HepG2 (cell line): ENCODE results near the gene CAB39. TPM values are rescaled to one million over a fixed set of nuclear protein-coding genes. Genes with fewer than 3 reads are reported as not detected.

Experiments used
- CBFB ChIP-seq: sonication (generic); formaldehyde crosslinking; IDR thresholded peaks from 2 replicates; pipeline ENCODE4 v1.4.0; 2020; ENCODE audit warnings: missing genetic modification reagents
- CHCHD3 ChIP-seq: sonication (generic); formaldehyde crosslinking; IDR thresholded peaks from 2 replicates; pipeline ENCODE4 v1.8.0; 2022; ENCODE audit warnings: mild to moderate bottlenecking, missing genetic modification reagents, moderate library complexity
- MTF1 ChIP-seq: sonication (generic); formaldehyde crosslinking; IDR thresholded peaks from 2 replicates; pipeline ENCODE4 v1.5.0; 2020; ENCODE audit warnings: missing genetic modification reagents
- NFE2L2 ChIP-seq: fragments of 150-350 bp; IDR thresholded peaks from 2 replicates; pipeline ENCODE4 v1.6.1; 2014; ENCODE audit warnings: low read length
- POLR2A ChIP-seq, 2 experiments: IDR thresholded peaks; 2 replicates each; pipeline ENCODE4 v1.6.1; 2011; ENCODE audit warnings: low read depth in 2 of 2, low read length in 2 of 2, mild to moderate bottlenecking in 1 of 2, moderate library complexity in 1 of 2; ENCODE audit not compliant: insufficient read depth in 1 of 2
- REXO4 ChIP-seq: sonication (generic); formaldehyde crosslinking; IDR thresholded peaks from 2 replicates; pipeline ENCODE4 v1.8.0; 2022; ENCODE audit warnings: missing genetic modification reagents, mild to moderate bottlenecking, borderline replicate concordance
- RXRA ChIP-seq: sonication (generic); formaldehyde crosslinking; IDR thresholded peaks from 2 replicates; pipeline ENCODE4 v1.5.1; 2020; ENCODE audit warnings: missing genetic modification reagents
- SMYD3 ChIP-seq: sonication (generic); formaldehyde crosslinking; IDR thresholded peaks from 2 replicates; pipeline ENCODE4 v1.8.1; 2023; ENCODE audit warnings: mild to moderate bottlenecking, missing genetic modification reagents
- SOX6 ChIP-seq, 2 experiments: fragments of 450-650 bp in 1 of 2; sonication (generic) in 1 of 2; formaldehyde crosslinking in 1 of 2; IDR thresholded peaks; 2 replicates each; pipeline versions ENCODE4 v1.4.0 to v1.6.1; 2017 to 2020; ENCODE audit warnings: antibody characterized with exemption in 1 of 2, mild to moderate bottlenecking in 1 of 2, missing genetic modification reagents in 1 of 2
- SRF ChIP-seq: IDR thresholded peaks from 2 replicates; pipeline ENCODE4 v1.6.1; 2011; ENCODE audit warnings: mild to moderate bottlenecking, low read depth, low read length, moderate library complexity
- TCF7 ChIP-seq: sonication (generic); IDR thresholded peaks from 2 replicates; pipeline ENCODE4 v1.6.1; 2016; ENCODE audit warnings: antibody characterized with exemption, low read depth
- ZC3H13 ChIP-seq: sonication (generic); formaldehyde crosslinking; IDR thresholded peaks from 2 replicates; pipeline ENCODE4 v1.8.1; 2023; ENCODE audit warnings: mild to moderate bottlenecking, missing genetic modification reagents, moderate library complexity
- ZKSCAN5 ChIP-seq: sonication (generic); formaldehyde crosslinking; IDR thresholded peaks from 2 replicates; pipeline ENCODE4 v1.5.1; 2020; ENCODE audit warnings: mild to moderate bottlenecking, missing genetic modification reagents
- ZNF136 ChIP-seq: sonication (generic); formaldehyde crosslinking; IDR thresholded peaks from 2 replicates; pipeline ENCODE4 v1.8.1; 2022; ENCODE audit warnings: low read depth, mild to moderate bottlenecking, moderate library complexity, missing genetic modification reagents
- ZNF205 ChIP-seq: IDR thresholded peaks from 2 replicates; pipeline ENCODE4 v1.6.1; 2018; ENCODE audit warnings: missing biosample characterization, missing genetic modification reagents
- ZNF282 ChIP-seq: fragments of 450-650 bp; IDR thresholded peaks from 2 replicates; pipeline ENCODE4 v1.6.1; 2018; ENCODE audit not compliant: partially characterized antibody
- ZNF530 ChIP-seq: sonication (generic); formaldehyde crosslinking; IDR thresholded peaks from 2 replicates; pipeline ENCODE4 v1.5.0; 2020; ENCODE audit warnings: low read depth, mild to moderate bottlenecking, missing genetic modification reagents
- ZNF615 ChIP-seq: sonication (generic); formaldehyde crosslinking; IDR thresholded peaks from 2 replicates; pipeline ENCODE4 v1.5.0; 2020; ENCODE audit warnings: mild to moderate bottlenecking, missing genetic modification reagents, borderline replicate concordance
- ZNF747 ChIP-seq: sonication (generic); formaldehyde crosslinking; IDR thresholded peaks from 2 replicates; pipeline ENCODE4 v1.8.1; 2023; ENCODE audit warnings: missing genetic modification reagents, mild to moderate bottlenecking, borderline replicate concordance
- ZZZ3 ChIP-seq: sonication (generic); formaldehyde crosslinking; IDR thresholded peaks from 2 replicates; pipeline ENCODE4 v1.4.0; 2020; ENCODE audit warnings: missing genetic modification reagents, mild to moderate bottlenecking, borderline replicate concordance
- polyA plus RNA-seq, 8 experiments: library from polyadenylated mRNA; depleted of rRNA in 3 of 8; stranded (reverse) in 7 of 8; unstranded in 1 of 8; fragments of >200 nt; fragmentation: Illumina TruSeq in 4 of 8; extraction: Trizol in 4 of 8; gene quantifications; 2 replicates each; pipeline versions ENCODE4 v1.2.1 to v1.2.3, GENCODE V29; 2011 to 2016; ENCODE audit warnings: low read depth in 4 of 8, missing spikeins in 1 of 8, mixed read lengths in 1 of 8; ENCODE audit not compliant: insufficient read depth in 1 of 8
- total RNA-seq, 5 experiments: library from RNA; depleted of rRNA; stranded (reverse); fragments of >200 nt; fragmentation: Illumina TruSeq; extraction: Trizol; gene quantifications; 2 replicates each; pipeline ENCODE4 v1.2.3, GENCODE V29; 2016; ENCODE audit warnings: low read depth in 1 of 5
- TF ChIP-seq, protein P1 (sequence below): sonication (generic); formaldehyde crosslinking; IDR thresholded peaks from 2 replicates; pipeline ENCODE4 v1.8.1; 2023; ENCODE audit warnings: missing genetic modification reagents, mild to moderate bottlenecking, borderline replicate concordance
- TF ChIP-seq, protein P2 (sequence below): conservative IDR thresholded peaks from 2 replicates; pipeline ENCODE4 v1.6.1; 2018; ENCODE audit warnings: missing genetic modification reagents
- TF ChIP-seq, protein P3 (sequence below): sonication (generic); formaldehyde crosslinking; IDR thresholded peaks from 2 replicates; pipeline ENCODE4 v1.4.0; 2020; ENCODE audit warnings: low read depth, mild to moderate bottlenecking, missing genetic modification reagents
- TF ChIP-seq, protein P4 (sequence below), 2 experiments: sonication (generic) in 1 of 2; formaldehyde crosslinking in 1 of 2; IDR thresholded peaks; 2 replicates each; pipeline versions ENCODE4 v1.5.1 to v1.6.1; 2011 to 2020; ENCODE audit warnings: borderline replicate concordance in 1 of 2, low read depth in 1 of 2, low read length in 1 of 2, mild to moderate bottlenecking in 1 of 2, missing genetic modification reagents in 1 of 2, moderate library complexity in 1 of 2
- TF ChIP-seq, protein P5 (sequence below): sonication (generic); formaldehyde crosslinking; IDR thresholded peaks from 2 replicates; pipeline ENCODE4 v1.4.0; 2020; ENCODE audit warnings: missing genetic modification reagents
- TF ChIP-seq, protein P6 (sequence below): sonication (generic); formaldehyde crosslinking; IDR thresholded peaks from 2 replicates; pipeline ENCODE4 v1.4.0; 2020; ENCODE audit warnings: mild to moderate bottlenecking, missing genetic modification reagents

The CAB39 gene
- total and polyA plus RNA-seq, 2 of the 13 experiments (the other 11 are each of a cell fraction or from before 2014, with no cell fraction given): 19.3 to 45.3 TPM

DNA sequence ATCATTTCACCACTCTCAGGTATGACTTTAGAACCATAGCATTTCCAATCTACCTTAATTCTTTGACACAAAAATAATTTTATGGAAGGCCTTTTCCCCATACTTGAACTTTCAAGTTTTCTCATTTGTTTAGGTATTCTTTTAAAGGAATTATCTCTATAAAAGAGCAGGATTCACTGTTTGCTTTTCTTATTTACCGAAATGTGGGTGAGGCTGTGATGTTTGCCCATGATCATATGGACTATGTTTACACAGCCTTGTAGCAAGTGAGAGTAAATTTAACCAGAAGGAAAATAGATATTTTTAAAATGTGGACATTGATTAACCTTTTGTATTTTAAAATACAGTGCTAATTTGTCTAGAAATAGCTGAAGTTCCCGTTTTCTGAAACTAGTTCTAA lies 26.3 kb downstream of the CAB39 start (continued):
- no peak for TF ChIP-seq CHCHD3
- no peak for TF ChIP-seq ZC3H13 (CRISPR knock-in tag)
- peak; percentile 96 for TF ChIP-seq TCF7
- no peak for TF ChIP-seq MTF1
- TF ChIP-seq ZNF615 (CRISPR knock-in tag): no peak
- no peak for TF ChIP-seq SMYD3 (CRISPR knock-in tag)
- TF ChIP-seq, protein P1, sequence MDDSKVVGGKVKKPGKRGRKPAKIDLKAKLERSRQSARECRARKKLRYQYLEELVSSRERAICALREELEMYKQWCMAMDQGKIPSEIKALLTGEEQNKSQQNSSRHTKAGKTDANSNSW (CRISPR knock-in tag): no peak
- TF ChIP-seq, protein P2, sequence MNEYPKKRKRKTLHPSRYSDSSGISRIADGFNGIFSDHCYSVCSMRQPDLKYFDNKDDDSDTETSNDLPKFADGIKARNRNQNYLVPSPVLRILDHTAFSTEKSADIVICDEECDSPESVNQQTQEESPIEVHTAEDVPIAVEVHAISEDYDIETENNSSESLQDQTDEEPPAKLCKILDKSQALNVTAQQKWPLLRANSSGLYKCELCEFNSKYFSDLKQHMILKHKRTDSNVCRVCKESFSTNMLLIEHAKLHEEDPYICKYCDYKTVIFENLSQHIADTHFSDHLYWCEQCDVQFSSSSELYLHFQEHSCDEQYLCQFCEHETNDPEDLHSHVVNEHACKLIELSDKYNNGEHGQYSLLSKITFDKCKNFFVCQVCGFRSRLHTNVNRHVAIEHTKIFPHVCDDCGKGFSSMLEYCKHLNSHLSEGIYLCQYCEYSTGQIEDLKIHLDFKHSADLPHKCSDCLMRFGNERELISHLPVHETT (CRISPR knock-in tag): no peak
- TF ChIP-seq RXRA (CRISPR knock-in tag): no peak
- peak; percentile 60; the same call in 1 of the 2 replicates for TF ChIP-seq ZNF205 (CRISPR knock-in tag)
- no peak for TF ChIP-seq ZKSCAN5 (CRISPR knock-in tag)
- TF ChIP-seq, protein P3, sequence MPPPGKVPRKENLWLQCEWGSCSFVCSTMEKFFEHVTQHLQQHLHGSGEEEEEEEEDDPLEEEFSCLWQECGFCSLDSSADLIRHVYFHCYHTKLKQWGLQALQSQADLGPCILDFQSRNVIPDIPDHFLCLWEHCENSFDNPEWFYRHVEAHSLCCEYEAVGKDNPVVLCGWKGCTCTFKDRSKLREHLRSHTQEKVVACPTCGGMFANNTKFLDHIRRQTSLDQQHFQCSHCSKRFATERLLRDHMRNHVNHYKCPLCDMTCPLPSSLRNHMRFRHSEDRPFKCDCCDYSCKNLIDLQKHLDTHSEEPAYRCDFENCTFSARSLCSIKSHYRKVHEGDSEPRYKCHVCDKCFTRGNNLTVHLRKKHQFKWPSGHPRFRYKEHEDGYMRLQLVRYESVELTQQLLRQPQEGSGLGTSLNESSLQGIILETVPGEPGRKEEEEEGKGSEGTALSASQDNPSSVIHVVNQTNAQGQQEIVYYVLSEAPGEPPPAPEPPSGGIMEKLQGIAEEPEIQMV (CRISPR knock-in tag): no peak
- TF ChIP-seq REXO4: no peak
- no peak for TF ChIP-seq NFE2L2
- TF ChIP-seq ZNF282: no peak
- no peak for TF ChIP-seq ZZZ3 (CRISPR knock-in tag)
- TF ChIP-seq CBFB (CRISPR knock-in tag): peak; percentile 82; the same call in 1 of the 2 replicates
- TF ChIP-seq POLR2A (IDR thresholded peaks at IDR 0.05; ENCODE audit: insufficient read depth in 1 of 2, low read depth in 2 of 2, low read length in 2 of 2): no peak
- TF ChIP-seq, protein P4, sequence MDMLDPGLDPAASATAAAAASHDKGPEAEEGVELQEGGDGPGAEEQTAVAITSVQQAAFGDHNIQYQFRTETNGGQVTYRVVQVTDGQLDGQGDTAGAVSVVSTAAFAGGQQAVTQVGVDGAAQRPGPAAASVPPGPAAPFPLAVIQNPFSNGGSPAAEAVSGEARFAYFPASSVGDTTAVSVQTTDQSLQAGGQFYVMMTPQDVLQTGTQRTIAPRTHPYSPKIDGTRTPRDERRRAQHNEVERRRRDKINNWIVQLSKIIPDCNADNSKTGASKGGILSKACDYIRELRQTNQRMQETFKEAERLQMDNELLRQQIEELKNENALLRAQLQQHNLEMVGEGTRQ (IDR thresholded peaks at IDR 0.05; ENCODE audit: low read depth, low read length): no peak
- TF ChIP-seq, protein P4 (CRISPR knock-in tag; IDR thresholded peaks at IDR 0.05; ENCODE audit: borderline replicate concordance): no peak
- TF ChIP-seq ZNF747 (CRISPR knock-in tag): no peak
- TF ChIP-seq ZNF530 (CRISPR knock-in tag): no peak
- no peak; the same call in 1 of the 2 replicates for TF ChIP-seq ZNF136 (CRISPR knock-in tag)
- no peak for TF ChIP-seq SRF
- TF ChIP-seq, protein P5, sequence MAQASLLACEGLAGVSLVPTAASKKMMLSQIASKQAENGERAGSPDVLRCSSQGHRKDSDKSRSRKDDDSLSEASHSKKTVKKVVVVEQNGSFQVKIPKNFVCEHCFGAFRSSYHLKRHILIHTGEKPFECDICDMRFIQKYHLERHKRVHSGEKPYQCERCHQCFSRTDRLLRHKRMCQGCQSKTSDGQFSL (CRISPR knock-in tag): no peak
- no peak for TF ChIP-seq SOX6 (IDR thresholded peaks at IDR 0.05)
- peak; percentile 85 for TF ChIP-seq SOX6 (CRISPR knock-in tag; IDR thresholded peaks at IDR 0.05)
- TF ChIP-seq, protein P6, sequence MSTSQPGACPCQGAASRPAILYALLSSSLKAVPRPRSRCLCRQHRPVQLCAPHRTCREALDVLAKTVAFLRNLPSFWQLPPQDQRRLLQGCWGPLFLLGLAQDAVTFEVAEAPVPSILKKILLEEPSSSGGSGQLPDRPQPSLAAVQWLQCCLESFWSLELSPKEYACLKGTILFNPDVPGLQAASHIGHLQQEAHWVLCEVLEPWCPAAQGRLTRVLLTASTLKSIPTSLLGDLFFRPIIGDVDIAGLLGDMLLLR (CRISPR knock-in tag): no peak
